GM03348 (cell line): ENCODE data around the gene SLC7A8.

Source experiments
- DNase-seq: peaks from one replicate; pipeline ENCODE4 v3.0.0; 2012; ENCODE audit warnings: low spot score

Gene SLC7A8

GRCh38 chr14:23158779-23159178, 24.7 kb downstream of the SLC7A8 start:
- no peak for DNase-seq

- DNase-seq: peak; percentile 87
Measured at GRCh38 chr14:23154964-23155587, 28.4 kb downstream of the SLC7A8 start.

- peak; percentile 96 for DNase-seq
Measured at GRCh38 chr14:23153851-23154796, 29.3 kb downstream of the SLC7A8 start.

- no peak for DNase-seq
Measured at GRCh38 chr14:23151342-23151741, 32.1 kb downstream of the SLC7A8 start.

GRCh38 chr14:23149745-23150144, 33.7 kb downstream of the SLC7A8 start:
- no peak for DNase-seq

- no peak for DNase-seq
Measured at GRCh38 chr14:23148591-23149249, 34.7 kb downstream of the SLC7A8 start.

GRCh38 chr14:23147676-23148075, 35.8 kb downstream of the SLC7A8 start:
- DNase-seq: no peak

GRCh38 chr14:23146980-23147379, 36.5 kb downstream of the SLC7A8 start:
- no peak for DNase-seq

- no peak for DNase-seq
Measured at GRCh38 chr14:23146351-23146910, 37.0 kb downstream of the SLC7A8 start.

- no peak for DNase-seq
Measured at GRCh38 chr14:23145794-23146350, 37.6 kb downstream of the SLC7A8 start.

GRCh38 chr14:23143911-23144310, 39.5 kb downstream of the SLC7A8 start:
- DNase-seq: no peak

GRCh38 chr14:23142826-23143225, 40.6 kb downstream of the SLC7A8 start:
- no peak for DNase-seq

GRCh38 chr14:23141706-23142444, 41.6 kb downstream of the SLC7A8 start:
- peak; percentile 83 for DNase-seq

GRCh38 chr14:23140371-23140770, 43.1 kb downstream of the SLC7A8 start:
- DNase-seq: no peak

GRCh38 chr14:23139874-23140273, 43.6 kb downstream of the SLC7A8 start:
- no peak for DNase-seq

- DNase-seq: no peak
Measured at GRCh38 chr14:23137813-23138535, 45.5 kb downstream of the SLC7A8 start.

- no peak for DNase-seq
Measured at GRCh38 chr14:23137192-23137812, 46.2 kb downstream of the SLC7A8 start.

GRCh38 chr14:23136566-23137133, 46.8 kb downstream of the SLC7A8 start:
- no peak for DNase-seq

- DNase-seq: no peak
Measured at GRCh38 chr14:23132970-23133369, 50.5 kb downstream of the SLC7A8 start.

- DNase-seq: no peak
Measured at GRCh38 chr14:23131482-23131881, 52.0 kb downstream of the SLC7A8 start.
